Fibroblast of the aortic adventitia (primary cell): ENCODE data around the gene GREB1. TPM values are rescaled to one million over a fixed set of nuclear protein-coding genes. Genes with fewer than 3 reads are reported as not detected.

Experiments used
- DNase-seq: peaks from one replicate; pipeline ENCODE4 v3.0.0-alpha.2; 2010; ENCODE audit warnings: low read depth
- H3K4me3 ChIP-seq: 2 replicates; pipeline ENCODE4 v1.5.1; 2011; ENCODE audit warnings: low read depth, mild to moderate bottlenecking, control low read depth, low read length, moderate library complexity
- total RNA-seq: library from RNA; depleted of rRNA; stranded (reverse); fragments of >200 nt; gene quantifications from 2 replicates; pipeline ENCODE4 v1.2.3, GENCODE V29; 2012; ENCODE audit warnings: low replicate concordance
- TF ChIP-seq, protein P1 (sequence below): IDR thresholded peaks from 2 replicates; pipeline ENCODE4 v1.5.1; 2011; ENCODE audit warnings: mild to moderate bottlenecking, low read length, control low read depth, inconsistent platforms; ENCODE audit not compliant: insufficient read depth

Gene GREB1
- total RNA-seq, 1 donor: under 0.01 TPM

DNA sequence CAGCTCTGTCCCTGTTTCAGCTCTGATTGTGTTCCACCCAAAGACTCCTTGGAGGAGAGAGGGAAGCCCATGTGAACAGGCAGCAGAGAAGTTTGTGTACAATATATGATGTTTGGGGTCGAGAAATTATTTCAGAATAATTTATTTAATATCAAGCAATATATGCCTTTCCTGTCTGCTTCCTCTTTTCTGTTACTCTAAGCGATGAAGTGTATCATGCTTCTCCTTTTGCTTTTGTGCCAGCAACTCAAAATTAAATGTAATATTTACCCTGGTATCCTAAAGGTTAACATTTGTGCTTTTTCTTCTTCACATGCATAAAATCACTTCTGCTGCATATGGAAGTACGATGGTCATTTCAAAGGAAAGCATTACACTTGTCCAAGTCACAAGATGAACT, 138.6 kb downstream of the GREB1 start:
- H3K4me3 ChIP-seq: no peak overlapping the region
- TF ChIP-seq, protein P1, sequence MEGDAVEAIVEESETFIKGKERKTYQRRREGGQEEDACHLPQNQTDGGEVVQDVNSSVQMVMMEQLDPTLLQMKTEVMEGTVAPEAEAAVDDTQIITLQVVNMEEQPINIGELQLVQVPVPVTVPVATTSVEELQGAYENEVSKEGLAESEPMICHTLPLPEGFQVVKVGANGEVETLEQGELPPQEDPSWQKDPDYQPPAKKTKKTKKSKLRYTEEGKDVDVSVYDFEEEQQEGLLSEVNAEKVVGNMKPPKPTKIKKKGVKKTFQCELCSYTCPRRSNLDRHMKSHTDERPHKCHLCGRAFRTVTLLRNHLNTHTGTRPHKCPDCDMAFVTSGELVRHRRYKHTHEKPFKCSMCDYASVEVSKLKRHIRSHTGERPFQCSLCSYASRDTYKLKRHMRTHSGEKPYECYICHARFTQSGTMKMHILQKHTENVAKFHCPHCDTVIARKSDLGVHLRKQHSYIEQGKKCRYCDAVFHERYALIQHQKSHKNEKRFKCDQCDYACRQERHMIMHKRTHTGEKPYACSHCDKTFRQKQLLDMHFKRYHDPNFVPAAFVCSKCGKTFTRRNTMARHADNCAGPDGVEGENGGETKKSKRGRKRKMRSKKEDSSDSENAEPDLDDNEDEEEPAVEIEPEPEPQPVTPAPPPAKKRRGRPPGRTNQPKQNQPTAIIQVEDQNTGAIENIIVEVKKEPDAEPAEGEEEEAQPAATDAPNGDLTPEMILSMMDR: no peak

DNA sequence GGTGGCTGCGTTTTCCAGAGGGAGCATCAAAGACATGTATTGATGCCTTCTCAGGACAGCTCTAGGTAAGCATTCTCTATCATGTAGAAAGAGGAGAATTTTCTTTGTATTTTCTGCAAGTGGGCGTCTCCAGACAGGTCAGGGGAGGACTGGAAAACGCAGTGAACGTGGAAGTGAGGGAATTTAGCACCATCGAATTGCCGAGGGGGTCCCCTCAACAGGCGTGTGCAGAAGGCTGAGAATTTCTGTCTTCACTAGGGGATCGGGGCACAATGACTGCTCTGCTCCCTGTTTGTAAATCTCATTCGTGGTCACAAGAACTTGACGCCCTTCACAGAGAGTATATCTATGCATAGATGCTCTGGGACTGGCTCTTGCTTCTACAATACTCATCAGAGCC, 141.1 kb downstream of the GREB1 start:
- H3K4me3 ChIP-seq: no peak overlapping the region
- DNase-seq: no peak
- TF ChIP-seq, protein P1: no peak

More for the DNA sequence above, 138.6 kb downstream of the GREB1 start:
- no peak for DNase-seq

DNA sequence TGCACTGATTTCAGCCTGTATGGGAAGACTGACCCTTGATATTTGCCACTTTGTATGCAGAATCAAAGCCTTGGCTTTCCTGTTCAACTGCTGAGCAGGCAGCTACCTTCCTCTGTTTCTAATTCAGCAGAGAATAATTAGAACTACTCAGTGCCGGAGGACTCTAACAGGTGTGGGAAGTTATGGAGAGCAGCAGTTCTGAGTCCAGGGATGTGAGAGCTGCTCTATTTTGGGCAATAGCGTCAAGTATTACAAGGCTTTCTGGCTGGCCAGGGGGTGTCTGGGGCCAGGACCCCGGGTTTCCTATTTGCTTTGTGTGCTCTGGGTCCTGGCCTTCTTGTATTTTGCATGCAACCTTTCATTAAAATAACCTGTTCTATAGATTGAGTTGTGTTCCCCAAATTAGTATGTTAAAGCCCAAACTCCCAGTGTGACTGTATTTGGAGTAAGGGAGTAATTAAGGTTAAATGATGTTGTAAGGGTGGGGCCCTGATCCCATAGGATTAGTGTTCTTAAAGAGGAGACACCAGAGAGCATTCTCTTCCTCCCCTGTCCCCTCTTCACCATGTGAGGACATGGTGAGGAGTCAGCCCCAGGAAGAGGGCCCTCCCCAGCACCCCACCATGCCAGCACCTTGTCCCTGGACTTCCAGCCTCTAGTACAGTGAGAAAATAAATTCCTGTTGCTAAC, 141.7 kb downstream of the GREB1 start:
- DNase-seq: no peak
- no peak overlapping the region for H3K4me3 ChIP-seq
- TF ChIP-seq, protein P1: no peak

DNA sequence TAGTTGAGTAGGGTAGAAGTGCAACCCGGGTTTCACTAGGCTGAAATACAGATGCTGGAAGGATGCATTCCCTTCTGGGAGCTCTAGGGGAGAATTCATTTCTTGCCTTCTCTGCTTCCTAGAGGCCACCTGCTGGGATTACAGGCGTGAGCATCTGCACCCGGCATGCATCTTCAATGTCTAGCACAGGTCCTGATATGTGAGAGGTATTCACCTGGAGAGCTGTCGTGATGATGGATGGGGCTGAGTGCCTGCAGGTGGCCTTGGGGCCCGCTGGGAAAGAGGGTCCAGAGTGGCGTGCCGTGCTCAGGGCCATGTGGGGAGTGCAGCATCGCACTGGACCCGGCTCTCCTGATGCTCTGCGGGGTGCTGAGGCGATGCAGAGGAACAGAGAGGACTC, 142.8 kb downstream of the GREB1 start:
- no peak for DNase-seq
- TF ChIP-seq, protein P1: no peak
- no peak overlapping the region for H3K4me3 ChIP-seq

DNA sequence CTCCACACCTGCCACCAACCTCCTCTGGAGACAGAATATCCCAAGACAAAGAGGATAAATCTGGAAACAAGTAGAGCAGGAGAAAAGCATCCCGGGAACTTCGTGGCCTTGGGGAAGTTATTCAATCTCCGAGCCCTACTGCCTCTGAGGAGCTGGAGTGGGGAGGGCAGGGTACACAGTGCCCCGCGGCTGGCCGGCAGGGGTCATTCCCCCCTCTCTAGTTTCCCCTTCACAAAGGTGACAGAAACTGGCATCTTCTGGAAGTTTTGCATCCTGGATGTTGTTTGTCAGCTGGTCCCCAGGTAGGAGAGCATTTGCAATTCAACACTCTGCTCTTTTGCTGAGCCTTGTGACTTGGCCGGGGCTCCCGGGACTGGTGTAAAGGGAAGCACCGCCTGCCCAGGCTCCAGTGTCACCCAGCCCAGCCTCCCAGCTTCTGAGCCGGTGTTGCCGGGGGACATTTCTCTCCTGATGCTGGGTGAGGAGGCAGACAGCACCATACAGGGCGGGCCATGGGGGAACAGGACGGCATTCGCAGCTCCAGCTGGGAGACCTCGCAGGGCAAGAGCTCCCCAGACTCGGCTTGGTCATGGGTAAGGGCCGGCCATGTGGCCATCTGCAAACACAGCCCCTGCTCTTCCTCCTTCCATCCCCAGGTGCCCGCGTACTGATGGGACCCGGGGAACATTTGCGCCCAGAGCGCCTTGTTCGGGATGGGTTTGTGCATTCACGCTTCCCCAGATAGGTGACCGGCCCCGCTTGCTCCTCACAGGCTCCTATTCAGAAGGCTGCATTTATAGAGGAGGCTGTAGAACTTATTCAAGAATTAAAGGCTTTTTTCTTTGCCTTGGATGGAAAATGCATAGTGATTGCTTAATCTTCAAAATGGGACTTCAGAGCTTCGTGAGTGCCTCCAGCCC, 143.6 kb downstream of the GREB1 start:
- no peak for DNase-seq
- TF ChIP-seq, protein P1: no peak
- no peak overlapping the region for H3K4me3 ChIP-seq

DNA sequence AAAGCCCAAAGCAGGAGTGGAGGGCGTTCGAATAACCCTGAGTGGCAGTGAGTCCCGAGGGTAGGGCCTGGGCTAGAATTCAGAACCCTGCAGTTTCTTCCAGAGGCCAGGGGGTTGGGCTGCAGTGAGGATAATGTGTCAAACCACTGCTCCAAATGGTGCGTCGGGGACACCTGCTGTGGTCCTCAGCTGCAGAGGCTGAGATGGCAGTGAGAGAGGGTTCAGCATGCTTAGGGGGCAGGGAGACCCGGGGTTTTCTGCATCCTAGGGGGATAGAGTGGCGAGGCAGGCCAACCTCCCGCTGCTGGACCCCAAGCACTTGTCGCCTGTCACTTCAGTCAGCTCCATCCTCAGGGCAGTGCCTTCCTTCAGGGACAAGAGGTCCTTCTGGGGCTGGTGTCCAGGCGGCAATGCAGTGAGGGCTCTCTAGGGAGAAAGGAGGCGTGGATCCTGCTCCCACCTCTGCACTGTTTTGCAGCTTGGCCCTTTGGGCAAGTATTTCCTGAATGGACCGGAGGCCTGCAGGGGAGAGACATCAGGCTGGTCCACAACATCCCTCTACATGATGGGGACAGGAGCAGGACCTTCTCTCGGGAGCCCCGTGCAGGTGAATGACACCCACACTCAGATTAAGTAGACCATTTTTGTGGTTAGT, 144.6 kb downstream of the GREB1 start:
- H3K4me3 ChIP-seq: no peak overlapping the region
- no peak for DNase-seq
- TF ChIP-seq, protein P1: no peak
